ENCODE measurements around the gene BACH2. TPM values are rescaled to one million over a fixed set of nuclear protein-coding genes. Genes with fewer than 3 reads are reported as not detected.

BACH2 gene
- total RNA-seq, 1 experiment from 2014 or later: not detected

- H3K9me3 ChIP-seq: no peaks in the 10 kb centered on the region; the same call in 1 of the 2 replicates
- peaks cover 8% of the 10 kb centered on the region; the same call in 1 of the 2 replicates for H3K27me3 ChIP-seq
- H3K4me3 ChIP-seq: no peak overlapping the region
- H3K36me3 ChIP-seq: no peaks in the 10 kb centered on the region
- no peak for DNase-seq
These were observed 28.5 kb downstream of the BACH2 start for GRCh38 chr6:90268178-90268577.

GRCh38 chr6:90266905-90267621 lies 29.6 kb downstream of the BACH2 start:
- Histone ChIP-seq H3K36me3 (no peaks in the 10 kb centered on the region), H3K4me3 (no peak overlapping the region), H3K27me3 (peaks cover 8% of the 10 kb centered on the region; the same call in 1 of the 2 replicates), H3K9me3 (no peaks in the 10 kb centered on the region; the same call in 1 of the 2 replicates)
- no peak for DNase-seq

- Histone ChIP-seq H3K36me3 (no peaks in the 10 kb centered on the region), H3K9me3 (no peaks in the 10 kb centered on the region), H3K4me3 (no peak overlapping the region), H3K27me3 (peaks cover 2% of the 10 kb centered on the region; the same call in 1 of the 2 replicates)
- DNase-seq: no peak
These were observed 32.1 kb downstream of the BACH2 start for GRCh38 chr6:90264561-90264960.

- no peak for DNase-seq
- H3K36me3 ChIP-seq: no peaks in the 10 kb centered on the region
- H3K27me3 ChIP-seq: peaks cover 2% of the 10 kb centered on the region; the same call in 1 of the 2 replicates
- no peaks in the 10 kb centered on the region for H3K9me3 ChIP-seq
- no peak overlapping the region for H3K4me3 ChIP-seq
These were observed 33.0 kb downstream of the BACH2 start for GRCh38 chr6:90263633-90264032.

GRCh38 chr6:90261801-90262200 lies 34.8 kb downstream of the BACH2 start:
- Histone ChIP-seq H3K4me3 (no peak overlapping the region), H3K9me3 (no peaks in the 10 kb centered on the region), H3K36me3 (no peaks in the 10 kb centered on the region), H3K27me3 (0 out of 2 replicates have a peak, but pooled peaks cover 2% of the 10 kb centered on the region)
- no peak for DNase-seq

- no peak for DNase-seq
- Histone ChIP-seq H3K36me3 (no peaks in the 10 kb centered on the region), H3K9me3 (no peaks in the 10 kb centered on the region), H3K27me3 (no peaks in the 10 kb centered on the region), H3K4me3 (no peak overlapping the region)
These were observed 39.2 kb downstream of the BACH2 start for GRCh38 chr6:90257486-90257738.

GRCh38 chr6:90256698-90257485 lies 39.8 kb downstream of the BACH2 start:
- peak; percentile 5 for DNase-seq

GRCh38 chr6:90253631-90254030 lies 43.0 kb downstream of the BACH2 start:
- no peak overlapping the region for H3K4me3 ChIP-seq
- DNase-seq: no peak
- H3K27me3 ChIP-seq: no peaks in the 10 kb centered on the region
- no peaks in the 10 kb centered on the region for H3K9me3 ChIP-seq
- no peaks in the 10 kb centered on the region for H3K36me3 ChIP-seq

More at GRCh38 chr6:90256698-90257485, 39.8 kb downstream of the BACH2 start:
- Histone ChIP-seq H3K27me3 (no peaks in the 10 kb centered on the region), H3K9me3 (no peaks in the 10 kb centered on the region), H3K36me3 (no peaks in the 10 kb centered on the region), H3K4me3 (no peak overlapping the region)

GRCh38 chr6:90251295-90251992 lies 45.2 kb downstream of the BACH2 start:
- no peak for DNase-seq
- Histone ChIP-seq H3K27me3 (no peaks in the 10 kb centered on the region), H3K36me3 (no peaks in the 10 kb centered on the region), H3K4me3 (no peak overlapping the region), H3K9me3 (no peaks in the 10 kb centered on the region)

- Histone ChIP-seq H3K27me3 (no peaks in the 10 kb centered on the region; the same call in 1 of the 2 replicates), H3K4me3 (no peak overlapping the region), H3K9me3 (no peaks in the 10 kb centered on the region), H3K36me3 (no peaks in the 10 kb centered on the region)
- DNase-seq: no peak
These were observed 46.2 kb downstream of the BACH2 start for GRCh38 chr6:90250405-90250804.

GRCh38 chr6:90249458-90249857 lies 47.2 kb downstream of the BACH2 start:
- Histone ChIP-seq H3K36me3 (no peaks in the 10 kb centered on the region), H3K9me3 (no peaks in the 10 kb centered on the region), H3K27me3 (no peaks in the 10 kb centered on the region; the same call in 1 of the 2 replicates), H3K4me3 (no peak overlapping the region)
- no peak for DNase-seq

- H3K4me3 ChIP-seq: no peak overlapping the region
- no peaks in the 10 kb centered on the region for H3K36me3 ChIP-seq
- DNase-seq: no peak
- no peaks in the 10 kb centered on the region for H3K9me3 ChIP-seq
- no peaks in the 10 kb centered on the region; the same call in 1 of the 2 replicates for H3K27me3 ChIP-seq
These were observed 47.6 kb downstream of the BACH2 start for GRCh38 chr6:90249034-90249433.

GRCh38 chr6:90247262-90247661 lies 49.4 kb downstream of the BACH2 start:
- no peak for DNase-seq
- no peaks in the 10 kb centered on the region for H3K9me3 ChIP-seq
- no peak overlapping the region for H3K4me3 ChIP-seq
- no peaks in the 10 kb centered on the region; the same call in 1 of the 2 replicates for H3K27me3 ChIP-seq
- H3K36me3 ChIP-seq: no peaks in the 10 kb centered on the region

- H3K4me3 ChIP-seq: no peak overlapping the region
- no peak for DNase-seq
- H3K27me3 ChIP-seq: no peaks in the 10 kb centered on the region; the same call in 1 of the 2 replicates
- H3K9me3 ChIP-seq: no peaks in the 10 kb centered on the region
- no peaks in the 10 kb centered on the region for H3K36me3 ChIP-seq
These were observed 55.3 kb downstream of the BACH2 start for GRCh38 chr6:90241229-90241880.

- DNase-seq: no peak
- no peaks in the 10 kb centered on the region for H3K27me3 ChIP-seq
These were observed 58.0 kb downstream of the BACH2 start for GRCh38 chr6:90238496-90239266.

GRCh38 chr6:90237350-90237990 lies 59.2 kb downstream of the BACH2 start:
- Histone ChIP-seq H3K9me3 (no peaks in the 10 kb centered on the region), H3K4me3 (no peak overlapping the region), H3K36me3 (no peaks in the 10 kb centered on the region), H3K27me3 (no peaks in the 10 kb centered on the region)
- no peak for DNase-seq

More at GRCh38 chr6:90238496-90239266, 58.0 kb downstream of the BACH2 start:
- H3K4me3 ChIP-seq: no peak overlapping the region
- H3K36me3 ChIP-seq: no peaks in the 10 kb centered on the region
- H3K9me3 ChIP-seq: no peaks in the 10 kb centered on the region

Measured in MG63 (cell line).